ENCODE data around the gene MAP3K8.
A peak's percentile ranks its signal among the peaks of the same experiment; 100 is the strongest.

- TF ChIP-seq POLR2A (IDR thresholded peaks at IDR 0.05) (peak; percentile 54), CTCF (IDR thresholded peaks at IDR 0.05) (no peak)
Measured at GRCh38 chr10:30433730-30434272, at the start of gene MAP3K8.
